Fibroblast of lung (primary cell): ENCODE measurements around the gene CCDC102A. TPM values are rescaled to one million over a fixed set of nuclear protein-coding genes. Genes with fewer than 3 reads are reported as not detected.

ENCODE experiments used
- DNase-seq, 2 donors: peaks; one replicate each; pipeline versions ENCODE4 v3.0.0 to v3.0.0-alpha.2; 2010; ENCODE audit warnings: low read depth in 2 of 2
- H2AFZ ChIP-seq: 2 replicates; pipeline ENCODE4 v1.5.1; 2012; ENCODE audit warnings: low read length, control low read depth, inconsistent platforms
- H3K27ac ChIP-seq: 2 replicates; pipeline ENCODE4 v1.5.1; 2011; ENCODE audit warnings: low read length, control low read depth; ENCODE audit not compliant: insufficient read depth
- H3K27me3 ChIP-seq: 2 replicates; pipeline ENCODE4 v1.5.1; 2011; ENCODE audit warnings: mild to moderate bottlenecking, low read length; ENCODE audit not compliant: control insufficient read depth, insufficient read depth
- H3K36me3 ChIP-seq: 2 replicates; pipeline ENCODE4 v1.5.1; 2011; ENCODE audit warnings: low read length; ENCODE audit not compliant: control insufficient read depth, insufficient read depth
- H3K4me1 ChIP-seq: 2 replicates; pipeline ENCODE4 v1.5.1; 2011; ENCODE audit warnings: low read length; ENCODE audit not compliant: control insufficient read depth, insufficient read depth; ENCODE audit errors: extremely low read depth
- H3K4me2 ChIP-seq: 2 replicates; pipeline ENCODE4 v1.5.1; 2011; ENCODE audit warnings: low read length, control low read depth; ENCODE audit not compliant: insufficient read depth; ENCODE audit errors: extremely low read depth
- H3K4me3 ChIP-seq, 4 experiments: fragments of 200-600 bp in 1 of 4; sonication (generic) in 1 of 4; replicated peaks in 1 of 4; 2 replicates each; pipeline ENCODE4 v1.5.1; 2011 to 2016; ENCODE audit warnings: low read length in 4 of 4, low read depth in 3 of 4, mild to moderate bottlenecking in 3 of 4, control low read depth in 2 of 4, inconsistent platforms in 1 of 4, mixed read lengths in 1 of 4; ENCODE audit not compliant: insufficient read depth in 1 of 4; ENCODE audit errors: control extremely low read depth in 1 of 4
- H3K79me2 ChIP-seq: 2 replicates; pipeline ENCODE4 v1.5.1; 2012; ENCODE audit warnings: mild to moderate bottlenecking, low read length, inconsistent platforms; ENCODE audit not compliant: control insufficient read depth, insufficient read depth
- H3K9ac ChIP-seq: 2 replicates; pipeline ENCODE4 v1.5.1; 2011; ENCODE audit warnings: mild to moderate bottlenecking, low read length, control low read depth; ENCODE audit not compliant: insufficient read depth
- H3K9me3 ChIP-seq: 2 replicates; pipeline ENCODE4 v1.5.1; 2012; ENCODE audit warnings: low read depth, low read length; ENCODE audit not compliant: control insufficient read depth, insufficient read depth
- H4K20me1 ChIP-seq: 2 replicates; pipeline ENCODE4 v1.5.1; 2011; ENCODE audit warnings: low read length; ENCODE audit not compliant: control insufficient read depth, insufficient read depth; ENCODE audit errors: extremely low read depth
- EZH2 ChIP-seq: IDR thresholded peaks from 2 replicates; pipeline ENCODE4 v1.5.1; 2012; ENCODE audit warnings: low read length, control low read depth, mild to moderate bottlenecking; ENCODE audit errors: missing control alignments
- polyA plus RNA-seq, 2 donors: library from polyadenylated mRNA; depleted of rRNA in 1 of 2; stranded (reverse) in 1 of 2; unstranded in 1 of 2; fragments of >200 nt; gene quantifications; 2 replicates each; pipeline ENCODE4 v1.2.1, GENCODE V29; 2011 to 2012; ENCODE audit warnings: missing spikeins in 1 of 2
- total RNA-seq: library from RNA; depleted of rRNA; stranded (reverse); fragments of >200 nt; gene quantifications from 2 replicates; pipeline ENCODE4 v1.2.1, GENCODE V29; 2014
- TF ChIP-seq, protein P1 (sequence below), 2 donors: IDR thresholded peaks in 1 of 2; conservative IDR thresholded peaks in 1 of 2; 1 replicate in 1 of 2; 2 replicates in 1 of 2; pipeline ENCODE4 v1.5.1; 2011 to 2012; ENCODE audit warnings: low read length in 2 of 2, control low read depth in 1 of 2, inconsistent platforms in 1 of 2, low read depth in 1 of 2, mild to moderate bottlenecking in 1 of 2

CCDC102A gene
- total and polyA plus RNA-seq, 2 donors (not counting 1 experiment from before 2014, with no cell fraction given) = 7.1 to 16.7 TPM

- Histone ChIP-seq H4K20me1 (no peaks in the 10 kb centered on the region), H3K9ac (no peak overlapping the region), H3K9me3 (no peaks in the 10 kb centered on the region), H3K79me2 (no peaks in the 10 kb centered on the region), H3K4me1 (no peaks in the 10 kb centered on the region), H2AFZ (no peak overlapping the region), H3K4me3 (no peak overlapping the region), H3K27me3 (peaks cover 3% of the 10 kb centered on the region), H3K4me2 (no peak overlapping the region), H3K36me3 (no peaks in the 10 kb centered on the region), H3K27ac (no peak overlapping the region)
- DNase-seq = peak in 1 of 2 donors; percentile 42
- TF ChIP-seq, protein P1, sequence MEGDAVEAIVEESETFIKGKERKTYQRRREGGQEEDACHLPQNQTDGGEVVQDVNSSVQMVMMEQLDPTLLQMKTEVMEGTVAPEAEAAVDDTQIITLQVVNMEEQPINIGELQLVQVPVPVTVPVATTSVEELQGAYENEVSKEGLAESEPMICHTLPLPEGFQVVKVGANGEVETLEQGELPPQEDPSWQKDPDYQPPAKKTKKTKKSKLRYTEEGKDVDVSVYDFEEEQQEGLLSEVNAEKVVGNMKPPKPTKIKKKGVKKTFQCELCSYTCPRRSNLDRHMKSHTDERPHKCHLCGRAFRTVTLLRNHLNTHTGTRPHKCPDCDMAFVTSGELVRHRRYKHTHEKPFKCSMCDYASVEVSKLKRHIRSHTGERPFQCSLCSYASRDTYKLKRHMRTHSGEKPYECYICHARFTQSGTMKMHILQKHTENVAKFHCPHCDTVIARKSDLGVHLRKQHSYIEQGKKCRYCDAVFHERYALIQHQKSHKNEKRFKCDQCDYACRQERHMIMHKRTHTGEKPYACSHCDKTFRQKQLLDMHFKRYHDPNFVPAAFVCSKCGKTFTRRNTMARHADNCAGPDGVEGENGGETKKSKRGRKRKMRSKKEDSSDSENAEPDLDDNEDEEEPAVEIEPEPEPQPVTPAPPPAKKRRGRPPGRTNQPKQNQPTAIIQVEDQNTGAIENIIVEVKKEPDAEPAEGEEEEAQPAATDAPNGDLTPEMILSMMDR (conservative IDR thresholded peaks at IDR 0.05 in 1 of 2, IDR thresholded peaks at IDR 0.05 in 1 of 2; ENCODE audit: low read depth in 1 of 2, low read length in 2 of 2) = no peak
- no peak for TF ChIP-seq EZH2
Measured at GRCh38 chr16:57544124-57544653, 7.8 kb upstream of the CCDC102A start.

- no peaks in the 10 kb centered on the region for H4K20me1 ChIP-seq
- no peak overlapping the region for H3K27ac ChIP-seq
- peaks cover 3% of the 10 kb centered on the region for H3K27me3 ChIP-seq
- no peak overlapping the region for H2AFZ ChIP-seq
- no peak for DNase-seq
- H3K36me3 ChIP-seq = no peaks in the 10 kb centered on the region
- no peaks in the 10 kb centered on the region for H3K9me3 ChIP-seq
- no peak overlapping the region for H3K9ac ChIP-seq
- no peaks in the 10 kb centered on the region for H3K79me2 ChIP-seq
- H3K4me2 ChIP-seq = no peak overlapping the region
- no peak overlapping the region for H3K4me3 ChIP-seq
- peaks cover 3% of the 10 kb centered on the region for H3K4me1 ChIP-seq
- TF ChIP-seq, protein P1 (conservative IDR thresholded peaks at IDR 0.05 in 1 of 2, IDR thresholded peaks at IDR 0.05 in 1 of 2; ENCODE audit: low read depth in 1 of 2, low read length in 2 of 2) = no peak
- no peak for TF ChIP-seq EZH2
Measured at GRCh38 chr16:57541754-57542435, 5.5 kb upstream of the CCDC102A start.

DNA sequence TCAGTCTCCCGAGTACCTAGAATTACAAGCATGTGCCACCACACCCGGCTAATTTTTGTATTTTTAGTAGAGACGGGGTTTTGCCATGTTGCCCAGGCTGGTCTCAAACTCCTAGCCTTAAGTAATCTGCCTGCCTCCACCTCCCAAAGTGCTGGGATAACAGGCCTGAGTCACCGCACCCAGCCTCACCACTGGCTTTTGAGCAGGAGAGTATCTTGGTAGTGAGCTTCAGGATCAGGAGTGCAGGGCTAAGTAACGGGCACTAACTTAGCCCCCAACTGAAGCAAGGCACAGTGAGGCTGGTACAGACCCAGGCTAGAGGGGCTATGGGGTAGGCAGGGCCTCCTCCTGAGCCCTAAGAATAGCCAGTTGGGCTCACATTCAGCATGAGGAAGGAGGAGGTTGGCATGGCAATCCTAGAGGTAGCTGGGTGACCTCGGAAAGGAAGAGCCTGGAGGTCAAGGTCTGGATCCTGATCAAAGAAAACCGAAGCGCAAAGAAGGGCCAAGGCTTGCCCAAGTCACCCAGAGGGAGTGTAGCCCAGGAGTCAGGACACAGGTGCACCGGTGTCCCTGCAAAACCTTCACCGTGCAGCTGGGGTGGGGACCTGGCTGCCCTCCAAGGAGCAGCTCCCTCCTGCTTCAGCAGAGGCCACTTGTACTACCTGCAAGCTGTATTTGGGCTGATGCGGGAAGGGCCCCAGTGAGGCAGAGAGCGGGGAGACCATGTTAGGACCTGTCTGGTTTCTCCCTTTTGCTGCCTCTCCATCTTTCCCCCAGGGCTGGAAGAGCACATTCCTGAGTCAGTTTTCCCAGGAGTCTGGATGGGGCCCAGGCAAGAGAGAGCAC lies 4.8 kb upstream of the CCDC102A start:
- no peaks in the 10 kb centered on the region for H3K36me3 ChIP-seq
- H3K4me1 ChIP-seq = peaks cover 6% of the 10 kb centered on the region
- no peak for TF ChIP-seq EZH2
- TF ChIP-seq, protein P1 (conservative IDR thresholded peaks at IDR 0.05 in 1 of 2, IDR thresholded peaks at IDR 0.05 in 1 of 2; ENCODE audit: low read depth in 1 of 2, low read length in 2 of 2) = no peak
- H4K20me1 ChIP-seq = no peaks in the 10 kb centered on the region
- H3K4me3 ChIP-seq = no peak overlapping the region
- no peaks in the 10 kb centered on the region for H3K9me3 ChIP-seq
- no peak overlapping the region for H2AFZ ChIP-seq
- no peak for DNase-seq
- no peak overlapping the region for H3K4me2 ChIP-seq
- H3K27me3 ChIP-seq = peaks cover 3% of the 10 kb centered on the region
- no peak overlapping the region for H3K27ac ChIP-seq
- no peaks in the 10 kb centered on the region for H3K79me2 ChIP-seq
- no peak overlapping the region for H3K9ac ChIP-seq
